Nephron (organoid): ENCODE measurements around the gene FOXO6.

Experiments used
- H3K27ac Mint-ChIP-seq, 3 experiments: 2 replicates each; pipeline ENCODE4 v1.8.0; 2020; ENCODE audit warnings: mixed read lengths in 3 of 3, mild to moderate bottlenecking in 2 of 3, moderate library complexity in 1 of 3
- H3K27me3 Mint-ChIP-seq: 2 replicates; pipeline ENCODE4 v1.8.0; 2021; ENCODE audit warnings: low read depth, mild to moderate bottlenecking, moderate library complexity, mixed read lengths
- H3K36me3 Mint-ChIP-seq: 2 replicates; pipeline ENCODE4 v1.8.0; 2020; ENCODE audit warnings: low read depth, mixed read lengths
- H3K4me1 Mint-ChIP-seq: 2 replicates; pipeline ENCODE4 v1.8.0; 2020; ENCODE audit warnings: mixed read lengths
- H3K4me3 Mint-ChIP-seq, 3 experiments: 2 replicates each; pipeline ENCODE4 v1.8.0; 2020; ENCODE audit warnings: mild to moderate bottlenecking in 3 of 3, mixed read lengths in 3 of 3, moderate library complexity in 2 of 3
- H3K9me3 Mint-ChIP-seq: 2 replicates; pipeline ENCODE4 v1.8.0; 2020; ENCODE audit warnings: mixed read lengths
- TF ChIP-seq, protein P1 (sequence below), 3 experiments: fragments of 200-600 bp; sonication (generic); IDR thresholded peaks; one replicate each; pipeline ENCODE4 v1.5.0; 2021; ENCODE audit warnings: antibody characterized with exemption in 3 of 3; ENCODE audit not compliant: unreplicated experiment in 3 of 3

FOXO6 gene

DNA sequence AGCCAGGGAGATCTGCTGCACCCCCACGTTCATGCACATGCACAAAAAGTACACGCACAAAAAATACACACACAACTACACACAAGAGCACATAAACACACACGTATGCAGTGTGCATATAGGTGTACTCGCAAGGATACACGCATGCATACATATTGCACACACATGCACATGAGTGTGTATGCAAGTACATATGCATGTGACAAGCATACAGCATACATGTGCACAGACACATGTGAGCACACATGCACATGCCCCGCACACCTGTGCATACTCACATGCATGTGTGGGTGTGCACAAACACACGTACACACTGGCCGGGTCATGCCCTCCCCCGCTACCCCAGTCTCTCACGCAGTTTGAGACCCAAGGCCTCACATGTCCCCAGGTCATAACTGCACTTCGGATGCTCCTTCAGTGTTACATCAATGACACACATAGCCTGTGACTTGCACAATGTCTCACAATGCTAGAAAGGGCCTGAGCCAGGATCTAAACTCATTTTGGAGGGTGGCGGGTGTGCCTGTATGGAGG is 52.6 kb downstream of the FOXO6 start:
- H3K36me3 Mint-ChIP-seq: no peaks in the 10 kb centered on the region
- peak overlapping the region in 2 of 3 experiments; percentile 1 to 43 for H3K27ac Mint-ChIP-seq
- peaks cover 27% of the 10 kb centered on the region for H3K27me3 Mint-ChIP-seq
- no peak overlapping the region for H3K4me3 Mint-ChIP-seq
- peaks cover 4% of the 10 kb centered on the region for H3K9me3 Mint-ChIP-seq
- peaks cover 70% of the 10 kb centered on the region for H3K4me1 Mint-ChIP-seq
- TF ChIP-seq, protein P1, sequence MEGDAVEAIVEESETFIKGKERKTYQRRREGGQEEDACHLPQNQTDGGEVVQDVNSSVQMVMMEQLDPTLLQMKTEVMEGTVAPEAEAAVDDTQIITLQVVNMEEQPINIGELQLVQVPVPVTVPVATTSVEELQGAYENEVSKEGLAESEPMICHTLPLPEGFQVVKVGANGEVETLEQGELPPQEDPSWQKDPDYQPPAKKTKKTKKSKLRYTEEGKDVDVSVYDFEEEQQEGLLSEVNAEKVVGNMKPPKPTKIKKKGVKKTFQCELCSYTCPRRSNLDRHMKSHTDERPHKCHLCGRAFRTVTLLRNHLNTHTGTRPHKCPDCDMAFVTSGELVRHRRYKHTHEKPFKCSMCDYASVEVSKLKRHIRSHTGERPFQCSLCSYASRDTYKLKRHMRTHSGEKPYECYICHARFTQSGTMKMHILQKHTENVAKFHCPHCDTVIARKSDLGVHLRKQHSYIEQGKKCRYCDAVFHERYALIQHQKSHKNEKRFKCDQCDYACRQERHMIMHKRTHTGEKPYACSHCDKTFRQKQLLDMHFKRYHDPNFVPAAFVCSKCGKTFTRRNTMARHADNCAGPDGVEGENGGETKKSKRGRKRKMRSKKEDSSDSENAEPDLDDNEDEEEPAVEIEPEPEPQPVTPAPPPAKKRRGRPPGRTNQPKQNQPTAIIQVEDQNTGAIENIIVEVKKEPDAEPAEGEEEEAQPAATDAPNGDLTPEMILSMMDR (IDR thresholded peaks at IDR 0.05; ENCODE audit: unreplicated experiment in 3 of 3): no peak

DNA sequence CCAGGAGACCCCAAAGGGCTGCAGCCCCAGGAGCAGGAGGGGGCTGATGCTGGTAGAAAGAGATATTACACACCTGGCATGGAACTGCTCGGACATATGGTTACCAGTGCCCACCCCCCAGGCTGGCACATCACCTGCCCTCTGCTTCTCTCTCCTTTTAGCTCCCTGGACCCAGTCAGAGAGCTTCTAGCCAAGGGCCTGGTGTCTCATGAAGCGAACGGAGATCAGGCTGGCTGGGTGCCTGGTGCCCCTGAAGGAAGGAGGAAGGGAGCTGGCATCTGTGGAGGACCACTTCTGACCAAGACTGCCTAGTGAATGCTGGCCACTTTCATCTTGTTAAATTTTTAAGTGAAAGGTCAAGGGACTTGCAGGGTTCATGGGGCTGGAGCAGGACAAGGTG is 53.1 kb downstream of the FOXO6 start:
- Mint-ChIP-seq H3K4me3 (no peak overlapping the region), H3K9me3 (peaks cover 4% of the 10 kb centered on the region), H3K4me1 (peaks cover 67% of the 10 kb centered on the region), H3K27me3 (peaks cover 23% of the 10 kb centered on the region), H3K36me3 (no peaks in the 10 kb centered on the region), H3K27ac (no peak overlapping the region)
- TF ChIP-seq, protein P1 (IDR thresholded peaks at IDR 0.05; ENCODE audit: unreplicated experiment in 3 of 3): no peak

DNA sequence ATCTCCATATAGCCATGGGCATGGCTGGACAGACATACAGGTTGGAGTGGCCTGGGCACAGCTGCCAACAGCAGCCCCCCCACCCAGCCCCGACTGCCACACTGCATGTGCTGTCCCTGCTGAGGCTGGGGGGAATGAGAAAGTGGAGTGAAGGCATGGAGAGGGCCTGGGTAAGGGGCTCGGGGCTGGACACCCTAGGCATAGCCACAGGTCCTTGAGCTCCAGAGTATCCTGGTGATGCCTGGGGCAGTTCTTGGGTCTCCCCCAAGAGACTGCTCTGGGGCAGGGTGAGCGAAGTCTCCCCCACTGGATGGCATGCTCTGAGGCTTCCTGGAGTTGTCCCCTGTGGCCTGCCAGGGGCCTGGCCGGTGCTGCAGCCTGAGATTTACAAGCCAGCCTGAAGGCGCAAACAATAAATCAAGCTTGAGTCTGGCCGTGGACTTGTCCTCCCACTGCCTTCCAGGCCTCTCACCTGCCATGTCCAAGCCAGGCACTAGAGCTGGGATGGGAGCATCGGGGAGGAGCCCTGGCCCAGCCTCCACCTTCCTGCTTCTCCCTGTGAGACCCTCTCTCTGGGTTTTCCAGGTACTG is 53.6 kb downstream of the FOXO6 start:
- Mint-ChIP-seq H3K36me3 (no peaks in the 10 kb centered on the region), H3K27me3 (peaks cover 21% of the 10 kb centered on the region), H3K4me1 (peaks cover 65% of the 10 kb centered on the region), H3K27ac (no peak overlapping the region), H3K4me3 (no peak overlapping the region), H3K9me3 (peaks cover 4% of the 10 kb centered on the region)
- TF ChIP-seq, protein P1 (IDR thresholded peaks at IDR 0.05; ENCODE audit: unreplicated experiment in 3 of 3): no peak

DNA sequence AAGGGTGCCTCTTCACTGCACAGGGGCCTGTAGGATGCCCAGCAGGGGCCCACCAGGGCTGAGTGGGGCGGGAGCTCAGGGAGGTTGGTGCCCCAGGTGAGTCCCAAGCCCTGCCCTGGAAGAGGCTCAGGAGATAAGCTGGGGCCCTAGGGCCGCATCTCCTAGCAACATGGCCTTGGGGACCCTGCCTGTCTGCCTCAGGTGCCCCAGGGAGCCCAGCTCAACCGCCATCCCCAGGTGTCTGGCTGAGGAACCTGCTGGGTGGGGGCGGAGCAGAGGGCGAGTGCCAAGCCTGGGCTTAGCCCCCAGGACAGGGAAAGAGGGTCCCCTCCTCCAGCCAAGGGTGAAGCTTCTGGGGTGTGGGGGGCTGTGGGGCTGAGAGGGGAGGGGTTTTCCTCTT is 54.8 kb downstream of the FOXO6 start:
- H3K9me3 Mint-ChIP-seq: no peaks in the 10 kb centered on the region
- H3K36me3 Mint-ChIP-seq: no peaks in the 10 kb centered on the region
- H3K4me1 Mint-ChIP-seq: peaks cover 68% of the 10 kb centered on the region
- TF ChIP-seq, protein P1 (IDR thresholded peaks at IDR 0.05; ENCODE audit: unreplicated experiment in 3 of 3): no peak
- H3K27me3 Mint-ChIP-seq: peaks cover 27% of the 10 kb centered on the region
- no peak overlapping the region for H3K4me3 Mint-ChIP-seq
- H3K27ac Mint-ChIP-seq: no peak overlapping the region

DNA sequence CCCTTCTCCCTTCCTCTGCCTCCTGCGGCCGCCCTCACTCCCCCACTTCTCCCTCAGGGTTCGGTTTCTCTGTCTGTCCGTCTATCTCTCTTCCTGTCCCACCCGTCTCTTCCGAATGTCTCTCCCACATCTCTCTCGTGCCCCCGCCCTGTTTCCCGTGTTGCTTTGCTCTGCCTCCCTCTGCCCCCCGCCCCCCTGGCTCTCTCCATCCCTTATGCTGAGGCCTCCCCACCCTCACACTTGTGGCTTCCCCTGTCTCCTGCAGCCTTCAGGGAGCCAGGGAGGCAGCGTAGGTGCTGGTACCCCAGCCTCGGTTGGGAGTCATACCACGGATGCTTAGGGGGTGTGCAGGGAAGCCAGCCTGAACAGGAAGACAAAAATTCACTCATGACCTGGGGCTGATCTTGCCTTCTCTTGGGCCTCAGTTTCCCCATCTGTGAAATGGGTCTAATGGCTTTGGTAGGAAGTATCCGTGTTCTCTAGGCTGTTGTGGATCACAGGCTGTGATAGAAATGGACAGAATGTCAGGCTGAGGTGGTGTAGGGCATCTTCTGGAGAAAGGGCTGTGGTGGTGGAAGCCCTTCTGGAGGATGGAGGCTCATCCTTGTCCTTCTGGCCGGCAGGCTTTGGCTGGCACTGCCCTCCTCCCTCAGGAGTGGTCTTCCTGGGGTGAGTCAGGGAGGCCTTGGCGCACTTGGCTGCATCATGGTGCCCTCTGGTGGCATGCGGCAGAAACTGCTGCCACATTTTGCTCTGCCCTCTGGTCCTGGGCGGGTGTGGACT is 55.5 kb downstream of the FOXO6 start:
- H3K36me3 Mint-ChIP-seq: no peaks in the 10 kb centered on the region
- peak overlapping the region; percentile 8 to 91 (median 73) for H3K27ac Mint-ChIP-seq
- H3K4me3 Mint-ChIP-seq: peak overlapping the region in 1 of 3 experiments; percentile 48
- peaks cover 27% of the 10 kb centered on the region for H3K27me3 Mint-ChIP-seq
- TF ChIP-seq, protein P1 (IDR thresholded peaks at IDR 0.05; ENCODE audit: unreplicated experiment in 3 of 3): peak; percentile 88 to 89 (median 89)
- H3K9me3 Mint-ChIP-seq: no peaks in the 10 kb centered on the region
- H3K4me1 Mint-ChIP-seq: peaks cover 71% of the 10 kb centered on the region
